DMS 273 (cell line): ENCODE measurements around the gene ATP10A.
A peak's percentile ranks its signal among the peaks of the same experiment; 100 is the strongest.

ENCODE experiments used
- DNase-seq: peaks from one replicate; lab custom pipeline; 2025; ENCODE audit not compliant: unreplicated experiment; lab: John Stamatoyannopoulos, UW

The ATP10A gene

GRCh38 chr15:25708391-25708790 is 154.7 kb downstream of the ATP10A start:
- DNase-seq: no peak

GRCh38 chr15:25707656-25708365 is 155.3 kb downstream of the ATP10A start:
- no peak for DNase-seq

- DNase-seq: no peak
Observed at GRCh38 chr15:25706176-25706955, 156.8 kb downstream of the ATP10A start.

- DNase-seq: no peak
Observed at GRCh38 chr15:25705433-25706115, 157.6 kb downstream of the ATP10A start.

- no peak for DNase-seq
Observed at GRCh38 chr15:25703726-25704125, 159.4 kb downstream of the ATP10A start.

- DNase-seq: no peak
Observed at GRCh38 chr15:25701721-25702465, 161.2 kb downstream of the ATP10A start.

- DNase-seq: no peak
Observed at GRCh38 chr15:25700916-25701315, 162.2 kb downstream of the ATP10A start.

- no peak for DNase-seq
Observed at GRCh38 chr15:25697586-25697985, 165.5 kb downstream of the ATP10A start.

GRCh38 chr15:25695875-25696760 is 167.0 kb downstream of the ATP10A start:
- no peak for DNase-seq

GRCh38 chr15:25694823-25695312 is 168.3 kb downstream of the ATP10A start:
- DNase-seq: no peak

GRCh38 chr15:25694239-25694584 is 168.9 kb downstream of the ATP10A start:
- DNase-seq: no peak

- peak; percentile 48 for DNase-seq
Observed at GRCh38 chr15:25693321-25694238, 169.5 kb downstream of the ATP10A start.

- peak; percentile 45 for DNase-seq
Observed at GRCh38 chr15:25691544-25692430, 171.3 kb downstream of the ATP10A start.

- DNase-seq: no peak
Observed at GRCh38 chr15:25690673-25691543, 172.2 kb downstream of the ATP10A start.

- DNase-seq: peak; percentile 8
Observed at GRCh38 chr15:25689592-25689991, 173.5 kb downstream of the ATP10A start.

- no peak for DNase-seq
Observed at GRCh38 chr15:25688166-25688565, 175.0 kb downstream of the ATP10A start.

GRCh38 chr15:25687689-25688088 is 175.4 kb downstream of the ATP10A start:
- DNase-seq: no peak
